ENCODE measurements around the gene CDK19. TPM values are rescaled to one million over a fixed set of nuclear protein-coding genes. Genes with fewer than 3 reads are reported as not detected.

CDK19 gene
- total and polyA plus RNA-seq, 10 of the 15 experiments (the other 5 are each of a cell fraction or from before 2014, with no cell fraction given): 4.6 to 21.4 (median 12.4) TPM

- in situ Hi-C loops (cut with MboI) (no loop called here), intact Hi-C loops (cut with micrococcal nuclease; ENCODE audit: unreplicated experiment) (no loop called here)
- no peak overlapping the region for H3K9ac ChIP-seq (ENCODE audit: control insufficient read depth, insufficient read depth, low read length)
- ChIA-PET CTCF (interaction anchor here (0.6 kb wide), 1 partner anchor 306 kb away, joined by 3 read pairs; no protein-coding TSS in a partner anchor), SMC1A (ENCODE audit: uncharacterized antibody, unreplicated experiment) (no interaction called here), POLR2A (no interaction called here), RAD21 (ENCODE audit: unreplicated experiment) (interaction anchor here (0.6 kb wide), 1 partner anchor 15 kb away, joined by 4 read pairs; no protein-coding TSS in a partner anchor)
- 94% methylated on average over 2 of the region's 2 CpGs for WGBS (ENCODE audit: insufficient coverage, insufficient replicate concordance, low lambda C conversion rate, missing lambda C conversion rate)
- no peak overlapping the region for H3K4me2 ChIP-seq (ENCODE audit: control insufficient read depth, insufficient read depth)
- BruUV-seq (replicated peaks): no TSS peak
- FAIRE-seq (no peak), DNase-seq (ENCODE audit: low read depth, low spot score) (no peak), ATAC-seq (no peak)
- H4K20me1 ChIP-seq (ENCODE audit: control insufficient read depth, insufficient read depth): no peaks in the 10 kb centered on the region
- H3K4me1 ChIP-seq (ENCODE audit: control insufficient read depth, insufficient read depth, low read length): no peaks in the 10 kb centered on the region
- H3K9me3 ChIP-seq (replicated peaks; ENCODE audit: control insufficient read depth, insufficient read depth, low read length): no peaks in the 10 kb centered on the region
- no peak overlapping the region for H3K27ac ChIP-seq (ENCODE audit: control insufficient read depth, insufficient read depth)
- no peaks in the 10 kb centered on the region for H3K27me3 ChIP-seq (replicated peaks in 1 of 2; ENCODE audit: control insufficient read depth in 2 of 2, insufficient read depth in 2 of 2, low read length in 1 of 2)
- no peak overlapping the region for H2AFZ ChIP-seq (ENCODE audit: control insufficient read depth, low read depth, low read length)
- H3K4me3 ChIP-seq: no peak overlapping the region
- H3K36me3 ChIP-seq (ENCODE audit: control insufficient read depth in 2 of 2, insufficient read depth in 2 of 2, low read length in 1 of 2): no peaks in the 10 kb centered on the region
- no peaks in the 10 kb centered on the region for H3K79me2 ChIP-seq (ENCODE audit: control insufficient read depth, insufficient read depth, low read length)
- TF ChIP-seq EP300 (IDR thresholded peaks at IDR 0.05; ENCODE audit: borderline replicate concordance in 1 of 2, control insufficient read depth in 1 of 2, low read depth in 2 of 2, low read length in 2 of 2) (no peak), TCF3 (IDR thresholded peaks at IDR 0.05; ENCODE audit: borderline replicate concordance, insufficient read depth, low read depth, low read length) (no peak), SIX5 (IDR thresholded peaks at IDR 0.05; ENCODE audit: low read depth, low read length, severe bottlenecking) (no peak), KAT2A (conservative IDR thresholded peaks at IDR 0.05; ENCODE audit: control insufficient read depth, low read depth, low read length) (no peak), E2F4 (IDR thresholded peaks at IDR 0.05; ENCODE audit: low read depth, low read length) (no peak), TBL1XR1 (IDR thresholded peaks at IDR 0.05; ENCODE audit: low read depth, low read length) (no peak), NR2C1 (IDR thresholded peaks at IDR 0.05) (no peak), MLLT1 (IDR thresholded peaks at IDR 0.05) (no peak), CBFB (IDR thresholded peaks at IDR 0.05; ENCODE audit: low read depth) (no peak), SREBF2 (IDR thresholded peaks at IDR 0.05; ENCODE audit: low read length) (no peak), ZNF592 (IDR thresholded peaks at IDR 0.05) (no peak), WRNIP1 (IDR thresholded peaks at IDR 0.05; ENCODE audit: borderline replicate concordance, low read depth, low read length) (no peak), ZBTB11 (CRISPR knock-in tag; IDR thresholded peaks at IDR 0.05) (no peak), DPF2 (IDR thresholded peaks at IDR 0.05) (no peak), HCFC1 (IDR thresholded peaks at IDR 0.05; ENCODE audit: low read length) (no peak)
Measured at GRCh38 chr6:110608151-110608550, 207.1 kb downstream of the CDK19 start.

All from GM12878 (cell line).